Glutamatergic neuron (in vitro differentiated cells): Measurements from ENCODE around the gene RBMX. TPM values are rescaled to one million over a fixed set of nuclear protein-coding genes. Genes with fewer than 3 reads are reported as not detected.
"Not testable (repeated sequence)": the region's sequence is repeated elsewhere in the genome, so short reads cannot be mapped to it uniquely, and the experiment has no call there.

Experiments used
- DNase-seq: peaks from one replicate; pipeline ENCODE4 v3.0.0; 2022
- H3K27ac Mint-ChIP-seq: one replicate; pipeline ENCODE4 v1.8.0; 2020; ENCODE audit warnings: mild to moderate bottlenecking, mixed read lengths, inconsistent platforms; ENCODE audit not compliant: unreplicated experiment
- H3K27me3 Mint-ChIP-seq: one replicate; pipeline ENCODE4 v1.8.0; 2020; ENCODE audit warnings: mild to moderate bottlenecking, moderate library complexity, mixed read lengths, inconsistent platforms; ENCODE audit not compliant: unreplicated experiment
- H3K36me3 Mint-ChIP-seq: one replicate; pipeline ENCODE4 v1.8.0; 2020; ENCODE audit warnings: mild to moderate bottlenecking, mixed read lengths, inconsistent platforms; ENCODE audit not compliant: unreplicated experiment
- H3K4me1 Mint-ChIP-seq: one replicate; pipeline ENCODE4 v1.8.0; 2020; ENCODE audit warnings: mild to moderate bottlenecking, low read depth, mixed read lengths, inconsistent platforms; ENCODE audit not compliant: unreplicated experiment
- H3K4me3 Mint-ChIP-seq: one replicate; pipeline ENCODE4 v1.8.0; 2020; ENCODE audit warnings: mild to moderate bottlenecking, mixed read lengths, inconsistent platforms; ENCODE audit not compliant: unreplicated experiment
- H3K9me3 Mint-ChIP-seq: one replicate; pipeline ENCODE4 v1.8.0; 2020; ENCODE audit warnings: mild to moderate bottlenecking, moderate library complexity, mixed read lengths, inconsistent platforms; ENCODE audit not compliant: unreplicated experiment
- CTCF ChIP-seq: fragments of 200-600 bp; sonication (generic); IDR thresholded peaks from one replicate; pipeline ENCODE4 v1.5.0; 2021; ENCODE audit not compliant: partially characterized antibody, unreplicated experiment
- total RNA-seq: library from RNA; stranded (reverse); fragmentation: NEBNext Ultra II Directional; extraction: Animal tissue kit (Norgen Biotek cat#: 25700); gene quantifications from one replicate; pipeline ENCODE4 v1.2.1, GENCODE V29; 2021; ENCODE audit not compliant: unreplicated experiment

The RBMX gene
- total RNA-seq, 1 donor from 2014 or later, result 246 TPM

GRCh38 chrX:136906921-136907510 lies 26.5 kb upstream of the RBMX start:
- H3K4me1 Mint-ChIP-seq, result no peaks in the 10 kb centered on the region
- no peak overlapping the region for H3K4me3 Mint-ChIP-seq
- peaks cover 4% of the 10 kb centered on the region for H3K9me3 Mint-ChIP-seq
- H3K27ac Mint-ChIP-seq, result no peak overlapping the region
- TF ChIP-seq CTCF, result no peak
- DNase-seq, result no peak
- H3K36me3 Mint-ChIP-seq, result no peaks in the 10 kb centered on the region
- H3K27me3 Mint-ChIP-seq, result peaks cover 4% of the 10 kb centered on the region

- H3K9me3 Mint-ChIP-seq, H3K27ac Mint-ChIP-seq, H3K27me3 Mint-ChIP-seq: not testable (repeated sequence)
Observed at GRCh38 chrX:136904067-136904466, 23.5 kb upstream of the RBMX start.

GRCh38 chrX:136900071-136900470 lies 19.5 kb upstream of the RBMX start:
- H3K4me3 Mint-ChIP-seq, H3K9me3 Mint-ChIP-seq, H3K36me3 Mint-ChIP-seq, H3K4me1 Mint-ChIP-seq, H3K27me3 Mint-ChIP-seq, H3K27ac Mint-ChIP-seq, DNase-seq: not testable (repeated sequence)

More at GRCh38 chrX:136904067-136904466, 23.5 kb upstream of the RBMX start:
- DNase-seq, H3K36me3 Mint-ChIP-seq, H3K4me1 Mint-ChIP-seq, H3K4me3 Mint-ChIP-seq: not testable (repeated sequence)

- Mint-ChIP-seq H3K4me1 (no peaks in the 10 kb centered on the region), H3K4me3 (no peak overlapping the region), H3K27me3 (peaks cover 1% of the 10 kb centered on the region), H3K9me3 (no peaks in the 10 kb centered on the region), H3K36me3 (no peaks in the 10 kb centered on the region), H3K27ac (no peak overlapping the region)
- no peak for DNase-seq
- no peak for TF ChIP-seq CTCF
Observed at GRCh38 chrX:136899221-136899620, 18.7 kb upstream of the RBMX start.

- H3K9me3 Mint-ChIP-seq, H3K36me3 Mint-ChIP-seq, H3K4me1 Mint-ChIP-seq, DNase-seq, H3K27ac Mint-ChIP-seq, H3K27me3 Mint-ChIP-seq: not testable (repeated sequence)
- H3K4me3 Mint-ChIP-seq, result peak overlapping the region; percentile 12
Observed at GRCh38 chrX:136898752-136899151, 18.2 kb upstream of the RBMX start.

GRCh38 chrX:136896121-136896914 lies 15.8 kb upstream of the RBMX start:
- no peak for DNase-seq
- no peak overlapping the region for H3K27ac Mint-ChIP-seq
- TF ChIP-seq CTCF, result no peak
- H3K36me3 Mint-ChIP-seq, result no peaks in the 10 kb centered on the region
- peaks cover 1% of the 10 kb centered on the region for H3K27me3 Mint-ChIP-seq
- no peak overlapping the region for H3K4me3 Mint-ChIP-seq
- H3K4me1 Mint-ChIP-seq, result no peaks in the 10 kb centered on the region
- H3K9me3 Mint-ChIP-seq, result no peaks in the 10 kb centered on the region
